HepG2 (cell line): ENCODE data around the gene PIGN. TPM values are rescaled to one million over a fixed set of nuclear protein-coding genes. Genes with fewer than 3 reads are reported as not detected.
A peak's percentile ranks its signal among the peaks of the same experiment; 100 is the strongest.

Experiments
- CENPT ChIP-seq: sonication (generic); formaldehyde crosslinking; IDR thresholded peaks from 2 replicates; pipeline ENCODE4 v1.8.0; 2022; ENCODE audit warnings: low read depth, mild to moderate bottlenecking, moderate library complexity, missing genetic modification reagents
- CENPX ChIP-seq: sonication (generic); formaldehyde crosslinking; IDR thresholded peaks from 2 replicates; pipeline ENCODE4 v1.9.0; 2021; ENCODE audit warnings: mild to moderate bottlenecking, missing genetic modification reagents, moderate library complexity
- GFI1 ChIP-seq: sonication (generic); formaldehyde crosslinking; IDR thresholded peaks from 2 replicates; pipeline ENCODE4 v1.5.0; 2020; ENCODE audit warnings: missing genetic modification reagents, mild to moderate bottlenecking, borderline replicate concordance
- HMG20A ChIP-seq: IDR thresholded peaks from 2 replicates; pipeline ENCODE4 v1.6.1; 2016; ENCODE audit warnings: borderline replicate concordance
- KDM5A ChIP-seq: fragments of 200-600 bp; sonication (generic); IDR thresholded peaks from 2 replicates; pipeline ENCODE4 v1.7.0; 2018; ENCODE audit warnings: antibody characterized with exemption, mild to moderate bottlenecking, low read length, borderline replicate concordance
- MED13 ChIP-seq: sonication (generic); formaldehyde crosslinking; IDR thresholded peaks from 2 replicates; pipeline ENCODE4 v1.5.0; 2020; ENCODE audit warnings: missing genetic modification reagents
- MEIS2 ChIP-seq: sonication (generic); formaldehyde crosslinking; IDR thresholded peaks from 2 replicates; pipeline ENCODE4 v1.9.0; 2021; ENCODE audit warnings: mild to moderate bottlenecking, missing genetic modification reagents
- TBP ChIP-seq: sonication (generic); formaldehyde crosslinking; IDR thresholded peaks from 2 replicates; pipeline ENCODE4 v1.5.0; 2020; ENCODE audit warnings: missing genetic modification reagents
- ZBTB38 ChIP-seq: sonication (generic); formaldehyde crosslinking; IDR thresholded peaks from 2 replicates; pipeline ENCODE4 v1.5.1; 2020; ENCODE audit warnings: mild to moderate bottlenecking, missing genetic modification reagents
- ZNF598 ChIP-seq: sonication (generic); formaldehyde crosslinking; IDR thresholded peaks from 2 replicates; pipeline ENCODE4 v1.5.1; 2020; ENCODE audit warnings: mild to moderate bottlenecking, missing genetic modification reagents, borderline replicate concordance
- ZNF775 ChIP-seq: sonication (generic); formaldehyde crosslinking; IDR thresholded peaks from 2 replicates; pipeline ENCODE4 v1.4.0; 2020; ENCODE audit warnings: missing genetic modification reagents, mild to moderate bottlenecking, moderate library complexity, borderline replicate concordance
- polyA plus RNA-seq, 8 experiments: library from polyadenylated mRNA; depleted of rRNA in 3 of 8; stranded (reverse) in 7 of 8; unstranded in 1 of 8; fragments of >200 nt; fragmentation: Illumina TruSeq in 4 of 8; extraction: Trizol in 4 of 8; gene quantifications; 2 replicates each; pipeline versions ENCODE4 v1.2.1 to v1.2.3, GENCODE V29; 2011 to 2016; ENCODE audit warnings: low read depth in 4 of 8, missing spikeins in 1 of 8, mixed read lengths in 1 of 8; ENCODE audit not compliant: insufficient read depth in 1 of 8
- total RNA-seq, 5 experiments: library from RNA; depleted of rRNA; stranded (reverse); fragments of >200 nt; fragmentation: Illumina TruSeq; extraction: Trizol; gene quantifications; 2 replicates each; pipeline ENCODE4 v1.2.3, GENCODE V29; 2016; ENCODE audit warnings: low read depth in 1 of 5
- TF ChIP-seq, protein P1 (sequence below): sonication (generic); formaldehyde crosslinking; IDR thresholded peaks from 2 replicates; pipeline ENCODE4 v1.4.0; 2020; ENCODE audit warnings: missing genetic modification reagents
- TF ChIP-seq, protein P2 (sequence below): sonication (generic); formaldehyde crosslinking; IDR thresholded peaks from 2 replicates; pipeline ENCODE4 v1.4.0; 2020; ENCODE audit warnings: low read depth, missing genetic modification reagents
- TF ChIP-seq, protein P3 (sequence below): sonication (generic); formaldehyde crosslinking; IDR thresholded peaks from 2 replicates; pipeline ENCODE4 v1.5.0; 2020; ENCODE audit warnings: missing genetic modification reagents, mild to moderate bottlenecking, borderline replicate concordance
- TF ChIP-seq, protein P4 (sequence below): sonication (generic); formaldehyde crosslinking; IDR thresholded peaks from 2 replicates; pipeline ENCODE4; 2020; ENCODE audit warnings: missing genetic modification reagents, mild to moderate bottlenecking, borderline replicate concordance

Gene PIGN
- total and polyA plus RNA-seq, 2 of the 13 experiments (the other 11 are each of a cell fraction or from before 2014, with no cell fraction given): 15.5 to 33.6 TPM

DNA sequence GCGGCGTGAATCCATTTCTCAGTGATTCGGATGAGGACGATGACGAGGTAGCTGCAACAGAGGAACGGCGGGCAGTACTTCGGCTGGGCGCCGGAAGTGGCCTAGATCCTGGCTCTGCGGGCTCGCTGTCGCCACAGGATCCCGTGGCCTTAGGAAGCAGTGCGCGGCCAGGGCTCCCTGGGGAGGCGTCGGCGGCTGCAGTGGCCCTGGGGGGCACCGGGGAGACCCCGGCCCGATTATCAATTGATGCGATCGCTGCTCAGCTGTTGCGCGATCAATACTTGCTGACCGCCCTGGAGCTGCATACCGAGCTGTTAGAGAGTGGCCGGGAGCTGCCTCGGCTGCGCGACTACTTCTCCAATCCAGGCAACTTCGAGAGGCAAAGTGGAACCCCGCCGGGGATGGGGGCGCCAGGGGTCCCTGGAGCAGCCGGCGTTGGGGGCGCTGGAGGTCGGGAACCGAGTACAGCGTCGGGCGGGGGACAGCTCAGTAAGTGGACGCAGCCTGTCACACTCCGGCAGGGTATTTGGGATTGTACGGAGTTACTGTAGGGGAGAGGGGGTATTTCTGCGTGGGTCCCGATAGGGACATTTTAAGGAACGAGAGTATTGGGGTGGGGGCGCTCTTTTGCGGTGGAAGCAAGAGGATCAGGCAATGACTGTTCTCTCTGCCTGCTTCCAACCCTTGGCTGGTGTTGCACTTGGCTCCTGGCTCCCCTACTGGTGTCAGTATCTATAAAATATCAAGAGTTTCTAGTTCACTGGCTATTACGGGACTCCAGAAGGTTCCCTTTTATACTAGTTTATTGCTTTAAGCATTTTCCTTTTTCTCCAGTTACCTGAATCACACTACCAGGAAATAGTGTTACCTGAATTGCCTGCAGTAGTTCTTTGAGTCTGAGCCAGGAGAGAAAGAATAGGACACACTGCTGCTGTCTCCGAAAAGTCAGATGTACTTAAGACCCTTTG lies 971 bp upstream of the PIGN start (continued):
- TF ChIP-seq, protein P1, sequence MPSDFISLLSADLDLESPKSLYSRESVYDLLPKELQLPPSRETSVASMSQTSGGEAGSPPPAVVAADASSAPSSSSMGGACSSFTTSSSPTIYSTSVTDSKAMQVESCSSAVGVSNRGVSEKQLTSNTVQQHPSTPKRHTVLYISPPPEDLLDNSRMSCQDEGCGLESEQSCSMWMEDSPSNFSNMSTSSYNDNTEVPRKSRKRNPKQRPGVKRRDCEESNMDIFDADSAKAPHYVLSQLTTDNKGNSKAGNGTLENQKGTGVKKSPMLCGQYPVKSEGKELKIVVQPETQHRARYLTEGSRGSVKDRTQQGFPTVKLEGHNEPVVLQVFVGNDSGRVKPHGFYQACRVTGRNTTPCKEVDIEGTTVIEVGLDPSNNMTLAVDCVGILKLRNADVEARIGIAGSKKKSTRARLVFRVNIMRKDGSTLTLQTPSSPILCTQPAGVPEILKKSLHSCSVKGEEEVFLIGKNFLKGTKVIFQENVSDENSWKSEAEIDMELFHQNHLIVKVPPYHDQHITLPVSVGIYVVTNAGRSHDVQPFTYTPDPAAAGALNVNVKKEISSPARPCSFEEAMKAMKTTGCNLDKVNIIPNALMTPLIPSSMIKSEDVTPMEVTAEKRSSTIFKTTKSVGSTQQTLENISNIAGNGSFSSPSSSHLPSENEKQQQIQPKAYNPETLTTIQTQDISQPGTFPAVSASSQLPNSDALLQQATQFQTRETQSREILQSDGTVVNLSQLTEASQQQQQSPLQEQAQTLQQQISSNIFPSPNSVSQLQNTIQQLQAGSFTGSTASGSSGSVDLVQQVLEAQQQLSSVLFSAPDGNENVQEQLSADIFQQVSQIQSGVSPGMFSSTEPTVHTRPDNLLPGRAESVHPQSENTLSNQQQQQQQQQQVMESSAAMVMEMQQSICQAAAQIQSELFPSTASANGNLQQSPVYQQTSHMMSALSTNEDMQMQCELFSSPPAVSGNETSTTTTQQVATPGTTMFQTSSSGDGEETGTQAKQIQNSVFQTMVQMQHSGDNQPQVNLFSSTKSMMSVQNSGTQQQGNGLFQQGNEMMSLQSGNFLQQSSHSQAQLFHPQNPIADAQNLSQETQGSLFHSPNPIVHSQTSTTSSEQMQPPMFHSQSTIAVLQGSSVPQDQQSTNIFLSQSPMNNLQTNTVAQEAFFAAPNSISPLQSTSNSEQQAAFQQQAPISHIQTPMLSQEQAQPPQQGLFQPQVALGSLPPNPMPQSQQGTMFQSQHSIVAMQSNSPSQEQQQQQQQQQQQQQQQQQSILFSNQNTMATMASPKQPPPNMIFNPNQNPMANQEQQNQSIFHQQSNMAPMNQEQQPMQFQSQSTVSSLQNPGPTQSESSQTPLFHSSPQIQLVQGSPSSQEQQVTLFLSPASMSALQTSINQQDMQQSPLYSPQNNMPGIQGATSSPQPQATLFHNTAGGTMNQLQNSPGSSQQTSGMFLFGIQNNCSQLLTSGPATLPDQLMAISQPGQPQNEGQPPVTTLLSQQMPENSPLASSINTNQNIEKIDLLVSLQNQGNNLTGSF (CRISPR knock-in tag): no peak
- TF ChIP-seq HMG20A (CRISPR knock-in tag): no peak
- TF ChIP-seq ZNF598: 0 out of 2 replicates have a peak, but pooled peaks have one; percentile 47
- TF ChIP-seq GFI1 (CRISPR knock-in tag): no peak
- no peak for TF ChIP-seq MED13 (CRISPR knock-in tag)
- peak; percentile 30 for TF ChIP-seq KDM5A
- TF ChIP-seq TBP (CRISPR knock-in tag): no peak
- no peak for TF ChIP-seq ZNF775
- no peak for TF ChIP-seq CENPX (CRISPR knock-in tag)
- TF ChIP-seq, protein P2, sequence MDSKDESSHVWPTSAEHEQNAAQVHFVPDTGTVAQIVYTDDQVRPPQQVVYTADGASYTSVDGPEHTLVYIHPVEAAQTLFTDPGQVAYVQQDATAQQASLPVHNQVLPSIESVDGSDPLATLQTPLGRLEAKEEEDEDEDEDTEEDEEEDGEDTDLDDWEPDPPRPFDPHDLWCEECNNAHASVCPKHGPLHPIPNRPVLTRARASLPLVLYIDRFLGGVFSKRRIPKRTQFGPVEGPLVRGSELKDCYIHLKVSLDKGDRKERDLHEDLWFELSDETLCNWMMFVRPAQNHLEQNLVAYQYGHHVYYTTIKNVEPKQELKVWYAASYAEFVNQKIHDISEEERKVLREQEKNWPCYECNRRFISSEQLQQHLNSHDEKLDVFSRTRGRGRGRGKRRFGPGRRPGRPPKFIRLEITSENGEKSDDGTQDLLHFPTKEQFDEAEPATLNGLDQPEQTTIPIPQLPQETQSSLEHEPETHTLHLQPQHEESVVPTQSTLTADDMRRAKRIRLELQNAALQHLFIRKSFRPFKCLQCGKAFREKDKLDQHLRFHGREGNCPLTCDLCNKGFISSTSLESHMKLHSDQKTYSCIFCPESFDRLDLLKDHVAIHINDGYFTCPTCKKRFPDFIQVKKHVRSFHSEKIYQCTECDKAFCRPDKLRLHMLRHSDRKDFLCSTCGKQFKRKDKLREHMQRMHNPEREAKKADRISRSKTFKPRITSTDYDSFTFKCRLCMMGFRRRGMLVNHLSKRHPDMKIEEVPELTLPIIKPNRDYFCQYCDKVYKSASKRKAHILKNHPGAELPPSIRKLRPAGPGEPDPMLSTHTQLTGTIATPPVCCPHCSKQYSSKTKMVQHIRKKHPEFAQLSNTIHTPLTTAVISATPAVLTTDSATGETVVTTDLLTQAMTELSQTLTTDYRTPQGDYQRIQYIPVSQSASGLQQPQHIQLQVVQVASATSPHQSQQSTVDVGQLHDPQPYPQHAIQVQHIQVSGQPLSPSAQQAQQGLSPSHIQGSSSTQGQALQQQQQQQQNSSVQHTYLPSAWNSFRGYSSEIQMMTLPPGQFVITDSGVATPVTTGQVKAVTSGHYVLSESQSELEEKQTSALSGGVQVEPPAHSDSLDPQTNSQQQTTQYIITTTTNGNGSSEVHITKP (CRISPR knock-in tag): no peak
- TF ChIP-seq CENPT (CRISPR knock-in tag): no peak
- 0 out of 2 replicates have a peak, but pooled peaks have one; percentile 6 for TF ChIP-seq ZBTB38
- TF ChIP-seq, protein P3, sequence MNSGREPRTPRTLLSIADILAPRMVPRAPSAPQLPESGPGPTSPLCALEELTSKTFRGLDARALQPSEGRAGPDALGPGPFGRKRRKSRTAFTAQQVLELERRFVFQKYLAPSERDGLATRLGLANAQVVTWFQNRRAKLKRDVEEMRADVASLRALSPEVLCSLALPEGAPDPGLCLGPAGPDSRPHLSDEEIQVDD (CRISPR knock-in tag): no peak
- TF ChIP-seq MEIS2 (CRISPR knock-in tag): 0 out of 2 replicates have a peak, but pooled peaks have one; percentile 41
- TF ChIP-seq, protein P4, sequence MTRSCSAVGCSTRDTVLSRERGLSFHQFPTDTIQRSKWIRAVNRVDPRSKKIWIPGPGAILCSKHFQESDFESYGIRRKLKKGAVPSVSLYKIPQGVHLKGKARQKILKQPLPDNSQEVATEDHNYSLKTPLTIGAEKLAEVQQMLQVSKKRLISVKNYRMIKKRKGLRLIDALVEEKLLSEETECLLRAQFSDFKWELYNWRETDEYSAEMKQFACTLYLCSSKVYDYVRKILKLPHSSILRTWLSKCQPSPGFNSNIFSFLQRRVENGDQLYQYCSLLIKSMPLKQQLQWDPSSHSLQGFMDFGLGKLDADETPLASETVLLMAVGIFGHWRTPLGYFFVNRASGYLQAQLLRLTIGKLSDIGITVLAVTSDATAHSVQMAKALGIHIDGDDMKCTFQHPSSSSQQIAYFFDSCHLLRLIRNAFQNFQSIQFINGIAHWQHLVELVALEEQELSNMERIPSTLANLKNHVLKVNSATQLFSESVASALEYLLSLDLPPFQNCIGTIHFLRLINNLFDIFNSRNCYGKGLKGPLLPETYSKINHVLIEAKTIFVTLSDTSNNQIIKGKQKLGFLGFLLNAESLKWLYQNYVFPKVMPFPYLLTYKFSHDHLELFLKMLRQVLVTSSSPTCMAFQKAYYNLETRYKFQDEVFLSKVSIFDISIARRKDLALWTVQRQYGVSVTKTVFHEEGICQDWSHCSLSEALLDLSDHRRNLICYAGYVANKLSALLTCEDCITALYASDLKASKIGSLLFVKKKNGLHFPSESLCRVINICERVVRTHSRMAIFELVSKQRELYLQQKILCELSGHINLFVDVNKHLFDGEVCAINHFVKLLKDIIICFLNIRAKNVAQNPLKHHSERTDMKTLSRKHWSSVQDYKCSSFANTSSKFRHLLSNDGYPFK (CRISPR knock-in tag): peak; percentile 49; the same call in 1 of the 2 replicates
